H1 (cell line): ENCODE data around the gene KLHL14. TPM values are rescaled to one million over a fixed set of nuclear protein-coding genes. Genes with fewer than 3 reads are reported as not detected.

Experiments
- CTCF ChIA-PET: fragments of 300-600 bp; sonication (Branson Sonifier 250); formaldehyde crosslinking; loops from one replicate; lab custom pipeline; 2021; ENCODE audit not compliant: partially characterized antibody; lab: Charles Lee
- POLR2A ChIA-PET: fragments of 300-600 bp; sonication (Branson Sonifier 250); formaldehyde crosslinking; loops from one replicate; lab custom pipeline; 2021; ENCODE audit warnings: inconsistent platforms; ENCODE audit not compliant: partially characterized antibody; lab: Charles Lee
- DNase-seq, 2 experiments: peaks; one replicate each; pipeline versions ENCODE4 v3.0.0 to v3.0.0-alpha.2; 2010 to 2022; ENCODE audit warnings: low spot score in 2 of 2, low read depth in 1 of 2, mixed read lengths in 1 of 2
- FAIRE-seq: peaks from 2 replicates; lab custom pipeline; 2011; peaks lifted over from hg19 to GRCh38; lab: Jason Lieb, UNC
- H2AFZ ChIP-seq: 2 replicates; pipeline ENCODE4 v1.8.1; 2012; ENCODE audit warnings: low read length, inconsistent platforms
- H2AK5ac ChIP-seq: 2 replicates; pipeline ENCODE4 v1.6.1; 2013; ENCODE audit warnings: low read depth, low read length
- H2BK120ac ChIP-seq: replicated peaks from 2 replicates; pipeline ENCODE3; 2013; ENCODE audit warnings: low read depth, low read length, inconsistent platforms
- H2BK12ac ChIP-seq: 2 replicates; pipeline ENCODE4 v1.6.1; 2013; ENCODE audit warnings: low read depth, low read length
- H2BK15ac ChIP-seq: 2 replicates; pipeline ENCODE4 v1.6.1; 2013; ENCODE audit warnings: low read length
- H2BK20ac ChIP-seq: 2 replicates; pipeline ENCODE4 v1.6.1; 2013; ENCODE audit warnings: low read length
- H2BK5ac ChIP-seq: 2 replicates; pipeline ENCODE4 v1.6.1; 2013; ENCODE audit warnings: low read depth, low read length
- H3K14ac ChIP-seq: 2 replicates; pipeline ENCODE4 v1.6.1; 2013; ENCODE audit warnings: inconsistent platforms; ENCODE audit not compliant: insufficient read length
- H3K18ac ChIP-seq: 2 replicates; pipeline ENCODE4 v1.6.1; 2013; ENCODE audit warnings: low read length; ENCODE audit errors: extremely low read depth
- H3K23ac ChIP-seq: 2 replicates; pipeline ENCODE4 v1.6.1; 2013; ENCODE audit warnings: inconsistent platforms; ENCODE audit not compliant: insufficient read length
- H3K23me2 ChIP-seq: 2 replicates; pipeline ENCODE4 v1.6.1; 2013; ENCODE audit warnings: low read depth, low read length
- H3K27ac ChIP-seq: 2 replicates; pipeline ENCODE4 v1.6.1; 2011; ENCODE audit warnings: low read depth, low read length, inconsistent platforms
- H3K27me3 ChIP-seq, 4 experiments: replicated peaks in 1 of 4; 1 replicate in 1 of 4; 2 replicates in 3 of 4; pipeline versions ENCODE4 v1.6.1 to v1.8.1; 2011 to 2013; ENCODE audit warnings: low read length in 3 of 4, mild to moderate bottlenecking in 3 of 4, inconsistent platforms in 2 of 4, mixed read lengths in 2 of 4, moderate library complexity in 1 of 4; ENCODE audit not compliant: control insufficient read depth in 3 of 4, insufficient read depth in 3 of 4; ENCODE audit errors: extremely low read depth in 1 of 4
- H3K36me3 ChIP-seq, 4 experiments: 2 replicates each; pipeline versions ENCODE4 v1.6.1 to v1.8.1; 2011 to 2013; ENCODE audit warnings: mild to moderate bottlenecking in 4 of 4, low read length in 3 of 4, moderate library complexity in 2 of 4, control low read depth in 1 of 4, inconsistent platforms in 1 of 4; ENCODE audit not compliant: insufficient read depth in 4 of 4, control insufficient read depth in 2 of 4
- H3K4ac ChIP-seq: replicated peaks from 2 replicates; pipeline ENCODE3; 2013; ENCODE audit warnings: low read length, low read depth, mixed read lengths, inconsistent platforms; ENCODE audit not compliant: insufficient read length
- H3K4me1 ChIP-seq, 4 experiments: replicated peaks in 1 of 4; 1 replicate in 1 of 4; 2 replicates in 3 of 4; pipeline versions ENCODE4 v1.6.1 to v1.8.1; 2011 to 2013; ENCODE audit warnings: low read length in 3 of 4, inconsistent platforms in 2 of 4, mixed read lengths in 1 of 4; ENCODE audit not compliant: insufficient read depth in 4 of 4, control insufficient read depth in 3 of 4
- H3K4me2 ChIP-seq, 2 experiments: 2 replicates each; pipeline versions ENCODE4 v1.6.1 to v1.8.1; 2011 to 2013; ENCODE audit warnings: low read depth in 2 of 2, low read length in 2 of 2, control low read depth in 1 of 2, inconsistent platforms in 1 of 2, mild to moderate bottlenecking in 1 of 2; ENCODE audit not compliant: insufficient read depth in 1 of 2
- H3K4me3 ChIP-seq, 4 experiments: fragments of 200-600, 300-600 bp in 1 of 4; sonication (generic), shearing (Covaris generic), sonication (Bioruptor Twin) in 1 of 4; 2 replicates each; pipeline versions ENCODE4 v1.5.1 to v1.8.1; 2011 to 2016; ENCODE audit warnings: low read length in 4 of 4, low read depth in 3 of 4, control low read depth in 2 of 4, inconsistent platforms in 2 of 4, mild to moderate bottlenecking in 2 of 4, mixed read lengths in 1 of 4, moderate library complexity in 1 of 4; ENCODE audit not compliant: insufficient read depth in 2 of 4; ENCODE audit errors: extremely low read depth in 1 of 4
- H3K56ac ChIP-seq: replicated peaks from 2 replicates; pipeline ENCODE3; 2013; ENCODE audit warnings: low read depth, mild to moderate bottlenecking, mixed read lengths, low read length, inconsistent platforms; ENCODE audit not compliant: insufficient read length
- H3K79me1 ChIP-seq: 2 replicates; pipeline ENCODE4 v1.6.1; 2013; ENCODE audit warnings: low read depth, low read length, control low read depth
- H3K79me2 ChIP-seq, 2 experiments: 2 replicates each; pipeline versions ENCODE4 v1.6.1 to v1.8.1; 2012 to 2013; ENCODE audit warnings: low read length in 2 of 2, mild to moderate bottlenecking in 2 of 2, inconsistent platforms in 1 of 2; ENCODE audit not compliant: insufficient read depth in 2 of 2, control insufficient read depth in 1 of 2
- H3K9ac ChIP-seq, 4 experiments: replicated peaks in 1 of 4; 1 replicate in 1 of 4; 2 replicates in 3 of 4; pipeline versions ENCODE4 v1.6.1 to v1.8.1; 2011 to 2013; ENCODE audit warnings: low read depth in 3 of 4, low read length in 3 of 4, control low read depth in 2 of 4, mild to moderate bottlenecking in 2 of 4, moderate library complexity in 2 of 4, inconsistent platforms in 1 of 4; ENCODE audit errors: extremely low read depth in 1 of 4
- H3K9me3 ChIP-seq, 2 experiments: 2 replicates each; pipeline versions ENCODE4 v1.6.1 to v1.8.1; 2012 to 2013; ENCODE audit warnings: mild to moderate bottlenecking in 2 of 2, moderate library complexity in 2 of 2, control low read depth in 1 of 2, inconsistent platforms in 1 of 2, low read depth in 1 of 2, low read length in 1 of 2, mixed read lengths in 1 of 2; ENCODE audit not compliant: insufficient read depth in 2 of 2
- H4K20me1 ChIP-seq, 2 experiments: replicated peaks in 1 of 2; 2 replicates each; pipeline versions ENCODE3 to v1.8.1; 2011 to 2013; ENCODE audit warnings: inconsistent platforms in 2 of 2, low read length in 2 of 2, mild to moderate bottlenecking in 1 of 2; ENCODE audit not compliant: insufficient read depth in 2 of 2, control insufficient read depth in 1 of 2
- H4K5ac ChIP-seq: 2 replicates; pipeline ENCODE4 v1.6.1; 2013; ENCODE audit warnings: low read length, low read depth, mixed read lengths, inconsistent platforms; ENCODE audit not compliant: insufficient read length
- H4K8ac ChIP-seq: 2 replicates; pipeline ENCODE4 v1.8.0; 2013; ENCODE audit warnings: mild to moderate bottlenecking, moderate library complexity, low read length, inconsistent platforms; ENCODE audit not compliant: insufficient read depth; ENCODE audit errors: extremely low read depth
- H4K91ac ChIP-seq: replicated peaks from 2 replicates; pipeline ENCODE3; 2013; ENCODE audit warnings: low read length, mixed read lengths, inconsistent platforms; ENCODE audit not compliant: insufficient read length
- BRCA1 ChIP-seq: IDR thresholded peaks from 2 replicates; pipeline ENCODE4 v1.6.1; 2012; ENCODE audit warnings: low read depth, low read length, improper control_type of control experiment
- CHD1 ChIP-seq: IDR thresholded peaks from 2 replicates; pipeline ENCODE4 v1.6.1; 2012; ENCODE audit warnings: low read depth, low read length, improper control_type of control experiment
- CTBP2 ChIP-seq: IDR thresholded peaks from 2 replicates; pipeline ENCODE4 v1.7.0; 2011; ENCODE audit warnings: borderline replicate concordance, mild to moderate bottlenecking, moderate library complexity, mixed read lengths, low read length; ENCODE audit not compliant: insufficient read depth, insufficient read length
- JUN ChIP-seq: IDR thresholded peaks from 2 replicates; pipeline ENCODE4 v1.6.1; 2011; ENCODE audit warnings: low read depth, mild to moderate bottlenecking, improper control_type of control experiment, low read length
- TBP ChIP-seq: IDR thresholded peaks from 2 replicates; pipeline ENCODE4 v1.6.1; 2011; ENCODE audit warnings: low read depth, low read length, improper control_type of control experiment
- ZNF274 ChIP-seq: IDR thresholded peaks from 2 replicates; pipeline ENCODE4 v1.7.0; 2012; ENCODE audit warnings: low read length, borderline replicate concordance; ENCODE audit errors: extremely low read depth
- WGBS, 2 experiments: shearing (Covaris generic) in 1 of 2; methylation state at CpG; one replicate each; pipeline versions ENCODE4 v1.1.6 to v1.1.7; 2013 to 2015; ENCODE audit warnings: low lambda C conversion rate in 2 of 2, mixed read lengths in 2 of 2, inconsistent platforms in 1 of 2, low coverage in 1 of 2, missing lambda C conversion rate in 1 of 2; ENCODE audit not compliant: insufficient replicate concordance in 2 of 2, insufficient coverage in 1 of 2, insufficient read length in 1 of 2; ENCODE audit errors: extremely low coverage in 1 of 2, missing lambda C conversion rate in 1 of 2; 5-methylcytosine and 5-hydroxymethylcytosine counted together
- polyA plus RNA-seq, 7 experiments: library from polyadenylated mRNA; depleted of rRNA in 3 of 7; stranded (reverse) in 5 of 7; unstranded in 2 of 7; fragments of >200 nt in 5 of 7; fragments of 200-250 nt in 2 of 7; gene quantifications; 1 replicate in 5 of 7; 2 replicates in 1 of 7; 4 replicates in 1 of 7; pipeline versions ENCODE4 v1.2.1 to v1.2.3, GENCODE V29; 2011 to 2013; ENCODE audit warnings: missing spikeins in 2 of 7, mixed read lengths in 2 of 7
- total RNA-seq: library from RNA; stranded (reverse); fragmentation: NEBNext Ultra II Directional; extraction: Animal tissue kit (Norgen Biotek cat#: 25700); gene quantifications from 2 replicates; pipeline ENCODE4 v1.2.1, GENCODE V29; 2021

KLHL14 gene
- total and polyA plus RNA-seq, 2 of the 8 experiments (the other 6 are each of a cell fraction or from before 2014, with no cell fraction given) = 1.1 to 1.2 TPM

DNA sequence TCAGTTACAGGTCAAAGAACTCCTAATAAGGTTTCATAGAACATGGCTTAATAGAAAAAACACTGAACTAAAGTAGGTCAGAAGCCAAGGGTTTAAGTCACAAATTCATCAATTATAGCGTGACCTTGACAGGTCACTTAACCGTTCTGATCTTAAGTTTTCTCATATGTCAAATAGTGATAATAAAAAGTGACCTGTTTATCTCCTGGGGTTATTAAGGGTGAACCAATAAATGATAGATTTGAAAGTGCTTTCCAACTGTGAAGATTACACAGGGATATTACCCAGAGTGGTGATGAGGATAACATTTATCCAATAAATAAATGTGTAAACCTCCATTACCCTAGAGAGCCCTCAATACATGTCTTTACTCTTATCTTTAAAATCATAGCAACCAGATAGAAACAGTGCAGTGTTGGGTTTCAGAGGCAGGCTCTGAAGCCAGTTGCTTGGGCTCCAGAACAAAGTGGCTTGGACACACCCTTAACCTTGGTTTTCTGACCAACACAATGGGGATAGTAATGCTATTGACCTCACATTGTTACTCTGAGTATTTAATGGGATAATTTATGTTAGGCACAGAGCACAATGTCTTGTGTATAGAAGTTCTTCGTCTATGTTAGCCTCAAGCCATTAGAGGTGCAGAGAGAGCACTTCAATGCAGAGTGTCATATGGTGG lies 48.6 kb downstream of the KLHL14 start:
- H2BK120ac ChIP-seq = no peak overlapping the region
- CTCF ChIA-PET = interaction anchor here (1.2 to 1.4 kb wide), 3 partner anchors 9 to 206 kb away, joined by 3 read pairs; no protein-coding TSS in a partner anchor
- peaks cover 0 to 4% (median 3%) of the 10 kb centered on the region in 4 experiments; a peak in 3 of 7 replicates for H3K4me1 ChIP-seq
- FAIRE-seq = no peak
- no peaks in the 10 kb centered on the region for H3K79me2 ChIP-seq
- H3K23ac ChIP-seq = no peak overlapping the region
- TF ChIP-seq TBP (no peak), BRCA1 (no peak), CTBP2 (no peak), CHD1 (no peak), ZNF274 (no peak), JUN (no peak)
- no peaks in the 10 kb centered on the region for H3K23me2 ChIP-seq
- H2BK5ac ChIP-seq = no peak overlapping the region
- no peak overlapping the region for H4K91ac ChIP-seq
- no peaks in the 10 kb centered on the region for H3K36me3 ChIP-seq
- no peak overlapping the region for H3K18ac ChIP-seq
- no peak overlapping the region for H3K4me3 ChIP-seq
- no peak overlapping the region for H4K8ac ChIP-seq
- H3K4me2 ChIP-seq = no peak overlapping the region
- no peaks in the 10 kb centered on the region for H3K27me3 ChIP-seq
- no peaks in the 10 kb centered on the region for H3K9me3 ChIP-seq
- no peak overlapping the region for H3K56ac ChIP-seq
- no peak overlapping the region for H2BK15ac ChIP-seq
- no peak overlapping the region for H4K5ac ChIP-seq
- H2BK20ac ChIP-seq = no peak overlapping the region
- H2AFZ ChIP-seq = no peak overlapping the region
- H3K14ac ChIP-seq = no peak overlapping the region
- H3K27ac ChIP-seq = no peak overlapping the region
- no peak overlapping the region for H3K9ac ChIP-seq
- no peak for DNase-seq
- WGBS, 2 experiments = 92% methylated on average over 3 of the region's 3 CpGs; no CpG with 5 or more reads in 1 of the 2 experiments
- H3K4ac ChIP-seq = no peak overlapping the region
- H3K79me1 ChIP-seq = no peaks in the 10 kb centered on the region
- POLR2A ChIA-PET = no interaction called here
- H4K20me1 ChIP-seq = no peaks in the 10 kb centered on the region
- no peak overlapping the region for H2AK5ac ChIP-seq
- no peak overlapping the region for H2BK12ac ChIP-seq
